Endothelial cell of coronary artery (primary cell): Measurements from ENCODE around the gene FSCN2. TPM values are rescaled to one million over a fixed set of nuclear protein-coding genes. Genes with fewer than 3 reads are reported as not detected.

Experiments used
- total RNA-seq: library from RNA; depleted of rRNA; stranded (reverse); fragments of >200 nt; gene quantifications from 2 replicates; pipeline ENCODE4 v1.2.3, GENCODE V29; 2014

FSCN2 gene, protein sequence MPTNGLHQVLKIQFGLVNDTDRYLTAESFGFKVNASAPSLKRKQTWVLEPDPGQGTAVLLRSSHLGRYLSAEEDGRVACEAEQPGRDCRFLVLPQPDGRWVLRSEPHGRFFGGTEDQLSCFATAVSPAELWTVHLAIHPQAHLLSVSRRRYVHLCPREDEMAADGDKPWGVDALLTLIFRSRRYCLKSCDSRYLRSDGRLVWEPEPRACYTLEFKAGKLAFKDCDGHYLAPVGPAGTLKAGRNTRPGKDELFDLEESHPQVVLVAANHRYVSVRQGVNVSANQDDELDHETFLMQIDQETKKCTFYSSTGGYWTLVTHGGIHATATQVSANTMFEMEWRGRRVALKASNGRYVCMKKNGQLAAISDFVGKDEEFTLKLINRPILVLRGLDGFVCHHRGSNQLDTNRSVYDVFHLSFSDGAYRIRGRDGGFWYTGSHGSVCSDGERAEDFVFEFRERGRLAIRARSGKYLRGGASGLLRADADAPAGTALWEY
- total RNA-seq: 0.27 and 0.75 TPM in 2 replicates

DNA sequence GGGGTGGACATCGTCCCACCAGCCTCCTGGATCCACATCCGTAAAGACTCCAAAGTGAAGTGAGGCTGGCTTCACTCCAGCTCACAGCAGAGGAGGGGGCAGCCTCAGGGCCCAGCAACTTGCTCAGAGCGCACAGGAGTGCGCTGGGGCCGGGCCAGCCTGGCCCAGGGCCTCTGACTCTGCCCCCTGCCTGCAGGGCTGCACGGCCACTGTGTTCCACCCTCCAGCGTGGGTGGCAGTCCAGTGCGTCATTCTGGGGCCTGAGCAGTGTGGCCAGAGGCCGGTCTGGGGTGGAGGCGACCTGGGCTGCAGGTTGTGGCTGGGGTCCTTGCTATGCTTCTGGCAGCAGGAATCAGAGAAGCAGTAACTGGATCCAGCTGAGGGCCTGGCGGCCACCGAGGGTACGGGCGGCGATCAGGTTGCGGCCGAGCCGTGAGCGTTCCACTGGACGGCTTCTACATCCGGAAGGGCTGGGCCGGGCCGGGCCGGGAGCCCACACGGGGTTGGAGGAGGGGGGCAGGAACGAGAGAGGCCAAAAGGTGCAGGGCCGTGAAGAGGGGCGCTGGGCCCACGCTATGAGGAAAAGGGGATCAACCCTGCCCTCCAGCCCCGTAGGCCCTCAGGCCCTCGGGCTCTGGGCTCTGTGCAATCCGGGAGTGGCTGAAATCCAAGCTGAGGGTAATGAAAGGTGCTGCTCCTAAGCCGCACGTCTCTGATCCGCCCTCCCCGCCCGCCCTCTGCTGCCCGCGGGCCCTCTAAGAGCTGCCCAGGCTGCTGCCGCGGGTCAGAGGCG lies at the start of gene FSCN2:
TSS of gene FSCN2 (plus strand) at position 787 of the 793 bp plus-strand sequence. CDS start 155 bp downstream, outside the sequence.

GRCh38 chr17:81512562-81513371 lies 15.4 kb upstream of the FSCN2 start, which contains the start of gene ACTG1:
Gene ACTG1 (minus strand): TSS chr17:81512799. CDS start chr17:81512354, 445 bp downstream.

GRCh38 chr17:81552244-81553017 lies 24.3 kb downstream of the FSCN2 start, which contains the start of gene FAAP100:
Gene FAAP100 (minus strand): TSS chr17:81552353. CDS start chr17:81552330, 23 bp downstream.

Other genes starting within 250 kb of the FSCN2 start
- 54.8 and 64.0 TPM in 2 replicates for gene SLC38A10, start 233.1 kb upstream of the FSCN2 start, total RNA-seq
- 2.4 and 5.6 TPM in 2 replicates for gene BAHCC1, start 132.9 kb upstream of the FSCN2 start, total RNA-seq
- 7,050 and 9,517 TPM in 2 replicates for gene ACTG1, start 15.6 kb upstream of the FSCN2 start, total RNA-seq
- 14.8 and 23.5 TPM in 2 replicates for gene FAAP100, start 24.0 kb downstream of the FSCN2 start, total RNA-seq
- gene NPLOC4, start 108.7 kb downstream of the FSCN2 start, total RNA-seq: 72.2 and 79.0 TPM in 2 replicates
- 0.18 and 0.19 TPM in 2 replicates for gene TSPAN10, start 108.8 kb downstream of the FSCN2 start, total RNA-seq
- gene PDE6G, start 128.2 kb downstream of the FSCN2 start, total RNA-seq: 0.38 and 0.45 TPM in 2 replicates
- gene OXLD1, start 138.2 kb downstream of the FSCN2 start, total RNA-seq: 26.6 and 32.4 TPM in 2 replicates
- 9.5 and 10.8 TPM in 2 replicates for gene CCDC137, start 138.4 kb downstream of the FSCN2 start, total RNA-seq
- gene ARL16, start 155.4 kb downstream of the FSCN2 start, total RNA-seq: 27.6 and 40.7 TPM in 2 replicates
- gene HGS, start 155.6 kb downstream of the FSCN2 start, total RNA-seq: 80.8 and 93.5 TPM in 2 replicates
- gene MRPL12, start 175.0 kb downstream of the FSCN2 start, total RNA-seq: 8.5 and 14.1 TPM in 2 replicates
- gene SLC25A10, start 183.9 kb downstream of the FSCN2 start, total RNA-seq: 10.6 and 22.9 TPM in 2 replicates